Measurements from ENCODE around the gene PDXP.
A peak's percentile ranks its signal among the peaks of the same experiment; 100 is the strongest.

Gene PDXP

DNA sequence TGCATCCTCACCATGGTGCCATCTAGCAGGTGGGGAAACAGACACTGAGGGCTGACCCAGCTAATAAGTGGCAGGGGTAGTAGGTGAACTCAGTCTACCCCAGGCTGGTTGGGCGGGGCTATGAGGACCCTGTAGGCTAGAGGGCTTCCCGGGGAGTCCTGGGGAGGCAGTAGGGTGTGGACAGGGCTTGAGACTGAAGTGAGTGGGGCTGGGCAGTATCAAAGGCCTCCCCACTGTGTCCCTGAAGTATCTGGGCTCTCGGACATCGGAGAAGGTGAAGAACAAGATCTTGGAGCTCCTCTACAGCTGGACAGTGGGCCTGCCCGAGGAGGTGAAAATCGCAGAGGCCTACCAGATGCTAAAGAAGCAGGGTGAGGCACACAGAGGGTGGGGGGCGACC lies 38.5 kb upstream of the PDXP start:
- H3K27ac ChIP-seq (ENCODE audit: low read depth in 2 of 2, low read length in 2 of 2) = no peak overlapping the region
- no peak overlapping the region for H3K9ac ChIP-seq (ENCODE audit: low read depth in 1 of 2, low read length in 2 of 2)
- H3K9me3 ChIP-seq (ENCODE audit: control insufficient read depth in 2 of 2, low read length in 2 of 2) = no peaks in the 10 kb centered on the region
- H3K4me1 ChIP-seq (ENCODE audit: control insufficient read depth in 2 of 2, insufficient read depth in 2 of 2, low read length in 2 of 2) = peaks cover 6 to 14% of the 10 kb centered on the region in 2 donors
- peaks cover 47 to 57% of the 10 kb centered on the region in 2 donors for H3K36me3 ChIP-seq (ENCODE audit: control insufficient read depth in 2 of 2, insufficient read depth in 2 of 2, low read length in 2 of 2)
- H3K4me3 ChIP-seq (ENCODE audit: low read length in 2 of 2) = no peak overlapping the region
- H3K27me3 ChIP-seq (ENCODE audit: control insufficient read depth in 2 of 2, insufficient read depth in 2 of 2, low read length in 2 of 2) = no peaks in the 10 kb centered on the region

DNA sequence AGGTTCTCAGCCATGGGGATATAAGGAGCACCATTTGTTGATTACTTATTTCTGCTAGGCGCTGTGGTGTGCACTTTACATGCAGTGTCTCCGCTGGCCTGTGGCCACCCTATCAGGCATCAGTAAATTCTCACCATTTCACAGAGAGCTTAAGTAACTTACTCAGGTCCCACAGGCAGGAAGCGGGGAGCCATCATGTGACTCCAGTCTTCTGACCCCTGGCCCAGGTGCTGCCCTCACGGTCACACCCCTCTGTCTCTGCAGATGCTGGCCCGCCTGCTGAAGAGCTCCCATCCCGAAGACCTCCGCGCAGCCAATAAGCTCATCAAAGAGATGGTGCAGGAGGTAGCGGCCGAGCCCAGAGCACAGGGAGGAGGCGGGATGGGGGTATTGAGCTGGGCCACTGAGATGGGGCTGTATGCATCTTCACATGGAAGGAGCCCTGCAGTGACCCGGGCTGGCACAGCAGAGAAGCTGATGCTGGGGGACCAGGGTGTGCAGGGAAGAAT lies 37.1 kb upstream of the PDXP start:
- H3K36me3 ChIP-seq (ENCODE audit: control insufficient read depth in 2 of 2, insufficient read depth in 2 of 2, low read length in 2 of 2) = peaks cover 45 to 57% of the 10 kb centered on the region in 2 donors
- no peaks in the 10 kb centered on the region for H3K27me3 ChIP-seq (ENCODE audit: control insufficient read depth in 2 of 2, insufficient read depth in 2 of 2, low read length in 2 of 2)
- no peak overlapping the region for H3K27ac ChIP-seq (ENCODE audit: low read depth in 2 of 2, low read length in 2 of 2)
- peaks cover 13 to 21% of the 10 kb centered on the region in 2 donors for H3K4me1 ChIP-seq (ENCODE audit: control insufficient read depth in 2 of 2, insufficient read depth in 2 of 2, low read length in 2 of 2)
- no peak overlapping the region for H3K4me3 ChIP-seq (ENCODE audit: low read length in 2 of 2)
- H3K9ac ChIP-seq (ENCODE audit: low read depth in 1 of 2, low read length in 2 of 2) = no peak overlapping the region
- H3K9me3 ChIP-seq (ENCODE audit: control insufficient read depth in 2 of 2, low read length in 2 of 2) = no peaks in the 10 kb centered on the region

DNA sequence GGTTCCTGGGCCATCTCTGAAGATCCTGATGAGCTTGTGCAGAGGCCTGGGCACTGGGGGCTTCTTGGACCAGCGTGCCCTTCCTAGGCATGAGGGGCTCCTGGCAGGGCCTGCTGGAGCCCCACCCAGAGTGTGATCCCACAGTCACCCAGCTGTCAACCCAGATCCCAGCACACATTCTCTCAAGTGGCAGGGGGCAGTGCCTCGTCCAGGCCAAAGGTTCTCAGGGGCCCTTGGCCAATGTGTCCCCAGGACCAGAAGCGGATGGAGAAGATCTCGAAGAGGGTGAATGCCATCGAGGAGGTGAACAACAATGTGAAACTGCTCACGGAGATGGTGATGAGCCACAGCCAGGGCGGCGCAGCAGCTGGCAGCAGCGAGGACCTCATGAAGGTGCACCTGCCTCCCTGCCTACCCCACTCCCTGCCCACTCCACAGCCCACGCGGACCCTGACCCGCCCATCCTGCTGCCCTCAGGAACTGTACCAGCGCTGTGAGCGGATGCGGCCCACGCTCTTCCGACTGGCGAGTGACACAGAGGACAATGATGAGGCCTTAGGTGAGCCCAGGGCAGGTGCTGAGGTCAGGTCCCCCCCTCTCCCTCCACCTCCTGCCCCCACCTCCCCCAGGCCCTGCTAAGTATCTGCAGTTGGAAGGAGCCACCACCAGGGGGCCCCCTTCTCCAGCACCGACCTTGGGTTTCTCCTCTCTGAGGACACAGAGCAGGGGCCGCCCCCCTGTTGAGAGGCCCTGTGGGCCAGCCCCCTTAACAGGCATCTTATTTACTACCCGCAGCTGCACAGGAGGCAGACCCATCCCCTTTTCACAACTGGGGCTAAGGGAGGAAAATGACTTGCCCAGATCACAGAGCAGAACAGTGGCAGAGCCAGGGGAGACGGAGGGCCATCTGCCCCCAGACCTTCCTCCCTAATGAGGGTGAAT lies 35.2 kb upstream of the PDXP start:
- peaks cover 31 to 37% of the 10 kb centered on the region in 2 donors for H3K4me1 ChIP-seq (ENCODE audit: control insufficient read depth in 2 of 2, insufficient read depth in 2 of 2, low read length in 2 of 2)
- peaks cover 31 to 43% of the 10 kb centered on the region in 2 donors for H3K36me3 ChIP-seq (ENCODE audit: control insufficient read depth in 2 of 2, insufficient read depth in 2 of 2, low read length in 2 of 2)
- H3K9me3 ChIP-seq (ENCODE audit: control insufficient read depth in 2 of 2, low read length in 2 of 2) = no peaks in the 10 kb centered on the region
- no peaks in the 10 kb centered on the region for H3K27me3 ChIP-seq (ENCODE audit: control insufficient read depth in 2 of 2, insufficient read depth in 2 of 2, low read length in 2 of 2)
- H3K4me3 ChIP-seq (ENCODE audit: low read length in 2 of 2) = no peak overlapping the region
- H3K27ac ChIP-seq (ENCODE audit: low read depth in 2 of 2, low read length in 2 of 2) = peak overlapping the region; percentile 71 to 80
- H3K9ac ChIP-seq (ENCODE audit: low read depth in 1 of 2, low read length in 2 of 2) = peak overlapping the region in 1 of 2 donors; percentile 51

DNA sequence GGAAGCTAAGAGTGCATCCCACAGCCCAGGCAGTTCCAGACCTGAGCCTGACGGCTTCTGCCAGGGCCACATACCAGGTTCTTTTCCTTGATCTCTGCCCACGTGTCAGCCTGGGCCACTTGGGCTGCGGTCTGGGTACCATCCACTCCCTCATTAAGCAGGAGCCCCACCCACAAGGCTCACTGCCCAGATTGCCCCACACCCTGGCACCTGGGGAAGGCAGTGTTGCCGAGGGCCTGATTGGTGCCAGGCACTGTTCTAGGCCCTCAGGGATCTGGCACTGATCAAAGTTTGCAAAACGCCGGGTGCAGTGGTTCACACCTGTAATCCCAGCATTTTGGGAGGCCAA lies 34.5 kb upstream of the PDXP start:
- H3K27ac ChIP-seq (ENCODE audit: low read depth in 2 of 2, low read length in 2 of 2) = peak overlapping the region; percentile 71 to 80
- H3K4me3 ChIP-seq (ENCODE audit: low read length in 2 of 2) = no peak overlapping the region
- no peaks in the 10 kb centered on the region for H3K27me3 ChIP-seq (ENCODE audit: control insufficient read depth in 2 of 2, insufficient read depth in 2 of 2, low read length in 2 of 2)
- H3K9ac ChIP-seq (ENCODE audit: low read depth in 1 of 2, low read length in 2 of 2) = peak overlapping the region in 1 of 2 donors; percentile 51
- peaks cover 28 to 44% of the 10 kb centered on the region in 2 donors for H3K36me3 ChIP-seq (ENCODE audit: control insufficient read depth in 2 of 2, insufficient read depth in 2 of 2, low read length in 2 of 2)
- H3K4me1 ChIP-seq (ENCODE audit: control insufficient read depth in 2 of 2, insufficient read depth in 2 of 2, low read length in 2 of 2) = peaks cover 33 to 37% of the 10 kb centered on the region in 2 donors
- H3K9me3 ChIP-seq (ENCODE audit: control insufficient read depth in 2 of 2, low read length in 2 of 2) = no peaks in the 10 kb centered on the region

DNA sequence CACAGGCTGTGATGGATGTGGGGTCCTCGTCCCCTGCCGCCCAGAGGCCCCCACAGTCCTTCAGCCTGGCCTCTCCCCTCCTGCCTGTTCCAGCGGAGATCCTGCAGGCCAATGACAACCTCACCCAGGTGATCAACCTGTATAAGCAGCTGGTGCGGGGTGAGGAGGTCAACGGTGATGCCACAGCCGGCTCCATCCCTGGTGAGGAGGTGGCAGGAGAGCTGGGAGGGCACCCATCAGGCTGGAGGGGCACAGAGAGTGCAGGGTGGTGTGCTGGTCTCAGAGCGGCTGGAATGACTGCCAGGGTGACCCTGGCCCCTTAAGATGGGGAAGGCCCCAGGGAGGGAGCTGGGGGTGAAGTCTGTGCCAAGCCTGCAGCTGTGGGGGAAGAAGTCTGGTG lies 33.6 kb upstream of the PDXP start:
- Histone ChIP-seq H3K36me3 (ENCODE audit: control insufficient read depth in 2 of 2, insufficient read depth in 2 of 2, low read length in 2 of 2) (peaks cover 30 to 47% of the 10 kb centered on the region in 2 donors), H3K27ac (ENCODE audit: low read depth in 2 of 2, low read length in 2 of 2) (no peak overlapping the region), H3K27me3 (ENCODE audit: control insufficient read depth in 2 of 2, insufficient read depth in 2 of 2, low read length in 2 of 2) (no peaks in the 10 kb centered on the region), H3K4me1 (ENCODE audit: control insufficient read depth in 2 of 2, insufficient read depth in 2 of 2, low read length in 2 of 2) (peaks cover 33 to 37% of the 10 kb centered on the region in 2 donors), H3K4me3 (ENCODE audit: low read length in 2 of 2) (no peak overlapping the region), H3K9me3 (ENCODE audit: control insufficient read depth in 2 of 2, low read length in 2 of 2) (no peaks in the 10 kb centered on the region), H3K9ac (ENCODE audit: low read depth in 1 of 2, low read length in 2 of 2) (no peak overlapping the region)

DNA sequence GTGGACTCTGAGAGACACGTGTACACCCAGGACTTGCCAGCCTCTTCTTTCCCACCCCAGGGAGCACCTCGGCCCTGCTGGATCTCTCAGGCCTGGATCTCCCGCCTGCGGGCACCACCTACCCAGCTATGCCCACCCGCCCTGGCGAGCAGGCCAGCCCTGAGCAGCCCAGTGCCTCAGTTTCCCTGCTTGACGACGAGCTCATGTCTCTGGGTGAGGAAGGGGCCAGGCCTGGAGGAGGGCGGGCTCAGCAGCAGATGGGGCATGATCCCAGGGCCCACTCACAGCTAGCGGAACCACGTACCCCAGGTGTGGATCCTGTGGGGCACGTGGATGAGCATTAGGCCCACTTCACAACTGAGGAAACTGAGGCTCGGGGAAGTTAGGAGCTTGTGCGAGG lies 32.8 kb upstream of the PDXP start:
- Histone ChIP-seq H3K4me1 (ENCODE audit: control insufficient read depth in 2 of 2, insufficient read depth in 2 of 2, low read length in 2 of 2) (peaks cover 33 to 37% of the 10 kb centered on the region in 2 donors), H3K4me3 (ENCODE audit: low read length in 2 of 2) (no peak overlapping the region), H3K9me3 (ENCODE audit: control insufficient read depth in 2 of 2, low read length in 2 of 2) (no peaks in the 10 kb centered on the region), H3K27ac (ENCODE audit: low read depth in 2 of 2, low read length in 2 of 2) (peak overlapping the region in 1 of 2 donors; percentile 76), H3K36me3 (ENCODE audit: control insufficient read depth in 2 of 2, insufficient read depth in 2 of 2, low read length in 2 of 2) (peaks cover 28 to 42% of the 10 kb centered on the region in 2 donors), H3K9ac (ENCODE audit: low read depth in 1 of 2, low read length in 2 of 2) (peak overlapping the region; percentile 14 to 26), H3K27me3 (ENCODE audit: control insufficient read depth in 2 of 2, insufficient read depth in 2 of 2, low read length in 2 of 2) (no peaks in the 10 kb centered on the region)

DNA sequence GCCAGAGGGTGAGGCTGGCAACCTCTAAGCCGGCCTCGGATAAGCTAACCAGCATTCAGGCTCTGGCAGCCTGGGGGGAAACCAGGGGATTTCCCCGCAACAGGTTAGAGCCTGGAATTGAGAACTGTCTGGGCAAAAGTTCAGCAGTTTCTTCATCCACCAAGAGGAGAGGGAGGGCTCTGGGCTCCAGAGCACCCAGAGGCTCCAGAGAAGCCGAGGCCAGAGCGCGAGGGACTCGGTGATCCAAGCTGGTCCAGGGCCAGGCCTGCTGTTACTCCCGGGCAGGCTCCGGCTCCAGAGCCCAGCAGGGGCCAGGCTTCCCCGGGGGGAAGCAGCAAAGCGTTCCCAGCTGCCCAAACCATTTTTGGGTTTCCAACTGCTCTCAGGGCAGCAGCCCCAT lies 32.4 kb upstream of the PDXP start:
- H3K27me3 ChIP-seq (ENCODE audit: control insufficient read depth in 2 of 2, insufficient read depth in 2 of 2, low read length in 2 of 2) = no peaks in the 10 kb centered on the region
- peak overlapping the region; percentile 25 to 76 for H3K27ac ChIP-seq (ENCODE audit: low read depth in 2 of 2, low read length in 2 of 2)
- H3K4me1 ChIP-seq (ENCODE audit: control insufficient read depth in 2 of 2, insufficient read depth in 2 of 2, low read length in 2 of 2) = peaks cover 33 to 37% of the 10 kb centered on the region in 2 donors
- peak overlapping the region; percentile 14 to 26 for H3K9ac ChIP-seq (ENCODE audit: low read depth in 1 of 2, low read length in 2 of 2)
- H3K4me3 ChIP-seq (ENCODE audit: low read length in 2 of 2) = no peak overlapping the region
- H3K36me3 ChIP-seq (ENCODE audit: control insufficient read depth in 2 of 2, insufficient read depth in 2 of 2, low read length in 2 of 2) = peaks cover 27 to 40% of the 10 kb centered on the region in 2 donors
- H3K9me3 ChIP-seq (ENCODE audit: control insufficient read depth in 2 of 2, low read length in 2 of 2) = no peaks in the 10 kb centered on the region

DNA sequence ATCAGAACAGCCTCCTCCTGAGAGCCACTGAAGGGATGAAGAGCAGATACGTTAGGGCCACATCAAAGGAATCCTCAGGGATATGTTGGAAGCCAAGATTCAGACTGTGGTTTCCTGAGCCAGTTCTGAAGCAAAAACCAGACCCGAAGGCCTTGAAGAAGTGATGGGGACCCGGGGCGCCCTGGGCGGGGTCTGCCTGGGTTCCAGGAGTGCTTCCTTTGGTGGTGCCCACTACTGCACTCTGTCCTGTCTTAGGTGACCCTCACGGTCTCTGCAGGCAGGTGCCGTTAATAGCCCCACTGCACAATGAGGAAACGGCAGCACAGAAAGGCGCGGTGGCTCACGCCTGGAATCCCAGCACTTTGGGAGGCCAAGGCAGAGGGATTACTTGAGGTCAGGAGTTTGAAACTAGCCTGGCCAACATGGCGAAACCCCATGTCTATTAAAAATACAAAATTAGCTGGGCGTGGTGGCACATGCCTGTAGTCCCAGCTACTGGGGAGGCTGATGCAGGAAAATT lies 31.9 kb upstream of the PDXP start:
- Histone ChIP-seq H3K9ac (ENCODE audit: low read depth in 1 of 2, low read length in 2 of 2) (peak overlapping the region in 1 of 2 donors; percentile 31), H3K27me3 (ENCODE audit: control insufficient read depth in 2 of 2, insufficient read depth in 2 of 2, low read length in 2 of 2) (no peaks in the 10 kb centered on the region), H3K4me1 (ENCODE audit: control insufficient read depth in 2 of 2, insufficient read depth in 2 of 2, low read length in 2 of 2) (peaks cover 33 to 37% of the 10 kb centered on the region in 2 donors), H3K36me3 (ENCODE audit: control insufficient read depth in 2 of 2, insufficient read depth in 2 of 2, low read length in 2 of 2) (peaks cover 26 to 38% of the 10 kb centered on the region in 2 donors), H3K9me3 (ENCODE audit: control insufficient read depth in 2 of 2, low read length in 2 of 2) (no peaks in the 10 kb centered on the region), H3K27ac (ENCODE audit: low read depth in 2 of 2, low read length in 2 of 2) (peak overlapping the region; percentile 25 to 76), H3K4me3 (ENCODE audit: low read length in 2 of 2) (no peak overlapping the region)

DNA sequence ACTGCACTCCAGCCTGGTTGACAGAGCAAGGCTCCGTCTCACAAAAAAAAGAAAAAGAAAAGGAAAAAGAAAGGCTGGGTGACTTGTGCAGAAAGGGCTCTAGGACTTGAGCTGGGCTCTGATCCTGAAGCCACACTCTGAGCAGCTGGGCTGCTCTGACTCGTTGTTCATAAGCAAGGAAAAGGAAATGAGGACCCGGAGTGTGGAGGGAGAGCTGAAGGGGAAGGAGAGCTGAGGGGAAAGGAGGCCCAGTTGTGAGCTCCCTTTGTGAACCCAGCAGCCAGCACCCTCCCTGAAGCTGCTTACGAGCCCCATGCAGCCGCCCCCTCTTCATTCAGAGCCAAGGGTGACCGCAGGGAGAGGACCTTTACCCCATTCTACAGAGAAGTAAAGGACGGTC lies 31.4 kb upstream of the PDXP start:
- Histone ChIP-seq H3K27me3 (ENCODE audit: control insufficient read depth in 2 of 2, insufficient read depth in 2 of 2, low read length in 2 of 2) (no peaks in the 10 kb centered on the region), H3K36me3 (ENCODE audit: control insufficient read depth in 2 of 2, insufficient read depth in 2 of 2, low read length in 2 of 2) (peaks cover 31 to 39% of the 10 kb centered on the region in 2 donors), H3K4me1 (ENCODE audit: control insufficient read depth in 2 of 2, insufficient read depth in 2 of 2, low read length in 2 of 2) (peaks cover 33 to 37% of the 10 kb centered on the region in 2 donors), H3K27ac (ENCODE audit: low read depth in 2 of 2, low read length in 2 of 2) (peak overlapping the region; percentile 64 to 76), H3K9me3 (ENCODE audit: control insufficient read depth in 2 of 2, low read length in 2 of 2) (no peaks in the 10 kb centered on the region), H3K9ac (ENCODE audit: low read depth in 1 of 2, low read length in 2 of 2) (peak overlapping the region; percentile 31 to 32), H3K4me3 (ENCODE audit: low read length in 2 of 2) (peak overlapping the region; percentile 34 to 37)

DNA sequence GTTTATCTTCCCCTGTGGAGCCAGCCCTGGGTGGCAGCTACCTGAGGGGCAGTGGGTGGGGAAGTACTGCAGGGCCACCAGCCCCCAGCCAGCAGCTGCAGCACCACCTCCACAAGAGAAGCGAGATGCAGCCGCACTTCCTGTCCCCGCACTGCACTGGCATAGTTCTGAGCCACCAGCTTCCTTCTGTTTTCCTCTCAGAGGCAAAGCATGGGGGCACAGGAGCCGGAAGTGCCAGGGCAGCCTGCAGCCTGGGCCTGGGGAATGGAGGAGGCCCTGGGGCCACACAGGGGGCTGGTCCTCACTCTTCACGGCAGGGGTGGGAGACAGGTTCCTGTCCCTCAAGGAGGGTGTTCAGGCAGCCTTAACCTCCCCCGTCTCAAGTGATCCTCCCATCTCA lies 31.0 kb upstream of the PDXP start:
- Histone ChIP-seq H3K4me1 (ENCODE audit: control insufficient read depth in 2 of 2, insufficient read depth in 2 of 2, low read length in 2 of 2) (peaks cover 33 to 38% of the 10 kb centered on the region in 2 donors), H3K27ac (ENCODE audit: low read depth in 2 of 2, low read length in 2 of 2) (peak overlapping the region; percentile 64 to 76), H3K4me3 (ENCODE audit: low read length in 2 of 2) (peak overlapping the region; percentile 34 to 37)

More for the DNA sequence above, 31.0 kb upstream of the PDXP start:
- no peaks in the 10 kb centered on the region for H3K9me3 ChIP-seq (ENCODE audit: control insufficient read depth in 2 of 2, low read length in 2 of 2)
- H3K9ac ChIP-seq (ENCODE audit: low read depth in 1 of 2, low read length in 2 of 2) = peak overlapping the region; percentile 31 to 32
- H3K27me3 ChIP-seq (ENCODE audit: control insufficient read depth in 2 of 2, insufficient read depth in 2 of 2, low read length in 2 of 2) = no peaks in the 10 kb centered on the region
- peaks cover 33 to 43% of the 10 kb centered on the region in 2 donors for H3K36me3 ChIP-seq (ENCODE audit: control insufficient read depth in 2 of 2, insufficient read depth in 2 of 2, low read length in 2 of 2)
